OCI-LY3 (cell line): Measurements from ENCODE around the gene RTF1.

Source experiments
- H2AFZ ChIP-seq: fragments of 200-600, 300-600 bp; shearing (Covaris generic); 2 replicates; pipeline ENCODE4 v1.6.0; 2014; ENCODE audit warnings: antibody characterized with exemption, low read depth, low read length
- H3K27ac ChIP-seq: fragments of 200-600, 300-600 bp; sonication (generic); 2 replicates; pipeline ENCODE4 v1.5.1; 2014; ENCODE audit warnings: mild to moderate bottlenecking, low read length, moderate library complexity, mixed read lengths
- H3K27me3 ChIP-seq: fragments of 200-600, 300-600 bp; sonication (generic); 2 replicates; pipeline ENCODE4 v1.6.1; 2014; ENCODE audit warnings: low read depth, low read length, mixed read lengths
- H3K36me3 ChIP-seq: fragments of 200-600, 300-600 bp; sonication (generic); replicated peaks from 2 replicates; pipeline ENCODE3; 2014; ENCODE audit warnings: low read depth, low read length, mixed read lengths
- H3K4me1 ChIP-seq: fragments of 300-600, 200-600 bp; sonication (generic); 2 replicates; pipeline ENCODE4 v1.6.1; 2014; ENCODE audit warnings: low read length, mixed read lengths
- H3K4me2 ChIP-seq: fragments of 200-600, 300-600 bp; sonication (generic); 2 replicates; pipeline ENCODE4 v1.6.1; 2014; ENCODE audit warnings: low read length, mixed read lengths
- H3K4me3 ChIP-seq: fragments of 300-600, 200-600 bp; sonication (generic); 2 replicates; pipeline ENCODE4 v1.5.1; 2014; ENCODE audit warnings: antibody characterized with exemption, mild to moderate bottlenecking, low read length, moderate library complexity
- H3K79me2 ChIP-seq: fragments of 300-600, 200-600 bp; shearing (Covaris generic); 2 replicates; pipeline ENCODE4 v1.6.1; 2014; ENCODE audit warnings: mild to moderate bottlenecking, low read length, mixed read lengths
- H3K9ac ChIP-seq: fragments of 300-600, 200-600 bp; shearing (Covaris generic); 2 replicates; pipeline ENCODE4 v1.6.0; 2014; ENCODE audit warnings: mild to moderate bottlenecking, low read length, moderate library complexity
- H3K9me3 ChIP-seq: fragments of 200-600, 300-600 bp; shearing (Covaris generic); 2 replicates; pipeline ENCODE4 v1.6.1; 2014; ENCODE audit warnings: low read length, mixed read lengths; ENCODE audit not compliant: insufficient read depth
- H4K20me1 ChIP-seq: fragments of 200-600, 300-600 bp; sonication (generic); 2 replicates; pipeline ENCODE4 v1.6.1; 2016; ENCODE audit warnings: low read length, mixed read lengths; ENCODE audit not compliant: insufficient read depth
- CTCF ChIP-seq: fragments of 200-600, 300-600 bp; sonication (generic); IDR thresholded peaks from 2 replicates; pipeline ENCODE4 v1.5.1; 2014; ENCODE audit warnings: antibody characterized with exemption, low read length, low read depth
- EZH2phosphoT487 ChIP-seq: fragments of 200-600 bp; shearing (Covaris generic); IDR thresholded peaks from 2 replicates; pipeline ENCODE4 v1.6.1; 2018; ENCODE audit warnings: antibody characterized with exemption, mixed run types, low read depth

RTF1 gene

DNA sequence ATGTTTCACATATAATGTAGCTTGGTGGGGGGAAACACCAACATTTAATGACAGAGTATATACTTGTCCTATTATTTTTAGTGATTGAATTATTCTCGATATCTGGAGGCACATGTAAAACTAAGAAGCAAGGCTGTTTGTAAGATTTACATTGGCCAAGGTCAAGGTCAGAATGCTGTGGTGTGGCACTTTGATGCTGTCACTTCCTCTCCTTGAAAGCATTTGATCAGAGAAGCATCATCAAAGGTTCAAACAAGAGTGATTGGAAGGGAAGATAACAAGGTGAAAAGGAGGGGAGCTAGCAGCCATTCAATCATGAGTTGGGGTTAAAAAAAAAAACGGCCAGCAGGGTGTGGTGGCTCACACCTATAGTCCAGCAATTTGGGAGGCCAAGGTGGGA is 26.4 kb downstream of the RTF1 start:
- H3K4me2 ChIP-seq: no peak overlapping the region
- H3K79me2 ChIP-seq: no peaks in the 10 kb centered on the region
- no peak overlapping the region for H2AFZ ChIP-seq
- H3K9me3 ChIP-seq: no peaks in the 10 kb centered on the region
- TF ChIP-seq EZH2phosphoT487 (no peak), CTCF (no peak)
- no peak overlapping the region for H3K9ac ChIP-seq
- H4K20me1 ChIP-seq: no peaks in the 10 kb centered on the region
- H3K4me1 ChIP-seq: no peaks in the 10 kb centered on the region
- H3K36me3 ChIP-seq: peaks cover 14% of the 10 kb centered on the region
- no peaks in the 10 kb centered on the region for H3K27me3 ChIP-seq
- H3K4me3 ChIP-seq: no peak overlapping the region
- H3K27ac ChIP-seq: no peak overlapping the region

GRCh38 chr15:41445399-41445798 is 28.5 kb downstream of the RTF1 start:
- H4K20me1 ChIP-seq: no peaks in the 10 kb centered on the region
- no peaks in the 10 kb centered on the region for H3K4me1 ChIP-seq
- no peaks in the 10 kb centered on the region for H3K27me3 ChIP-seq
- peaks cover 14% of the 10 kb centered on the region for H3K36me3 ChIP-seq
- no peak overlapping the region for H2AFZ ChIP-seq
- H3K9me3 ChIP-seq: no peaks in the 10 kb centered on the region
- H3K9ac ChIP-seq: no peak overlapping the region
- no peak overlapping the region for H3K4me2 ChIP-seq
- no peak overlapping the region for H3K4me3 ChIP-seq
- H3K79me2 ChIP-seq: no peaks in the 10 kb centered on the region
- TF ChIP-seq CTCF (no peak), EZH2phosphoT487 (no peak)
- no peak overlapping the region for H3K27ac ChIP-seq

GRCh38 chr15:41462084-41462795 is 45.3 kb downstream of the RTF1 start:
- Histone ChIP-seq H3K9ac (no peak overlapping the region), H3K9me3 (no peaks in the 10 kb centered on the region)
- TF ChIP-seq CTCF: no peak
- no peak for TF ChIP-seq EZH2phosphoT487

DNA sequence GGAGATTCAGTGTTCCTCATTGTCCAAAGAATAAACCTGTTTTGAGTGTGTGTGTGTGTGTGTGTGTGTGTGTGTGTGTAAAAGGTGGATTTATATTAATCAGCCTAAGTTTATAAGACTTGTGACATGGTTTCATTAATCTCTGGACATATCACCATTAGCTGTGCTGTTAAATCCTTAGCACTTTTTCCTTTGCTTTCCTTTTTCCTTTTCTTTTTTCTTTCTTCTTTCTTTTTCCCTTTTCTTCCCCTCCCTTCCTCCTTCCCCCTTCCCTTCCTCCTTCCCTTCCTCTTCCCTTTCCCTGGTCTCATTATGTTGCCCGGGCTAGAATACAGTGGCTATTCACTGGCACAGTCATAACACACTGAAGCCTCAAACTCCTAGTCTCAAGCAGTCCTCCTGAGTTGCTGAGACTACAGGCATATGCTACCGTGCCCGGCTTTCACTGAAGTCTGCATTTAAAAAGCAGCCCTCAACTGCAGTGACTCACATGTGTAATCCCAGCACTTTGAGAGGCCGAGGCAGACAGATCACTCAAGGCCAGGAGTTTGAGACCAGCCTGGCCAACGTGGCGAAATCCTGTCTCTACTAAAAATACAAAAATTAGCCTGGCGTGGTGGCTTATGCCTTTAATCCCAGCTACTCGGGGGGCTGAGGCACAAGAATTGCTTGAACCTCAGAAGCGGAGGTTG is 48.1 kb downstream of the RTF1 start:
- H3K9ac ChIP-seq: no peak overlapping the region
- H2AFZ ChIP-seq: no peak overlapping the region
- H4K20me1 ChIP-seq: no peaks in the 10 kb centered on the region
- H3K4me1 ChIP-seq: no peaks in the 10 kb centered on the region
- H3K4me3 ChIP-seq: no peak overlapping the region
- H3K27me3 ChIP-seq: no peaks in the 10 kb centered on the region
- H3K79me2 ChIP-seq: no peaks in the 10 kb centered on the region
- H3K4me2 ChIP-seq: no peak overlapping the region
- H3K36me3 ChIP-seq: peaks cover 27% of the 10 kb centered on the region
- H3K9me3 ChIP-seq: no peaks in the 10 kb centered on the region
- H3K27ac ChIP-seq: no peak overlapping the region
- TF ChIP-seq EZH2phosphoT487: no peak

More at GRCh38 chr15:41462084-41462795, 45.3 kb downstream of the RTF1 start:
- Histone ChIP-seq H2AFZ (no peak overlapping the region), H3K4me3 (no peak overlapping the region), H3K27ac (no peak overlapping the region), H3K36me3 (peaks cover 34% of the 10 kb centered on the region), H3K79me2 (no peaks in the 10 kb centered on the region), H3K4me2 (no peak overlapping the region), H3K27me3 (no peaks in the 10 kb centered on the region), H4K20me1 (no peaks in the 10 kb centered on the region), H3K4me1 (no peaks in the 10 kb centered on the region)
